ENCODE results near the gene ALPL.

Gene ALPL

GRCh38 chr1:21568809-21569385 is 59.7 kb downstream of the ALPL start:
- no peak for TF ChIP-seq ZNF274 (IDR thresholded peaks at IDR 0.05; ENCODE audit: low read depth, low read length)
- no peak overlapping the region for H3K4me3 ChIP-seq (ENCODE audit: low read length)

GRCh38 chr1:21569820-21570527 is 60.8 kb downstream of the ALPL start:
- H3K4me3 ChIP-seq (ENCODE audit: low read length), result no peak overlapping the region
- TF ChIP-seq ZNF274 (IDR thresholded peaks at IDR 0.05; ENCODE audit: low read depth, low read length), result no peak

GRCh38 chr1:21570528-21570875 is 61.3 kb downstream of the ALPL start:
- no peak for TF ChIP-seq ZNF274 (IDR thresholded peaks at IDR 0.05; ENCODE audit: low read depth, low read length)
- no peak overlapping the region for H3K4me3 ChIP-seq (ENCODE audit: low read length)

- H3K4me3 ChIP-seq (ENCODE audit: low read length), result no peak overlapping the region
- no peak for TF ChIP-seq ZNF274 (IDR thresholded peaks at IDR 0.05; ENCODE audit: low read depth, low read length)
These were observed 61.7 kb downstream of the ALPL start for GRCh38 chr1:21570885-21571284.

- H3K4me3 ChIP-seq (ENCODE audit: low read length), result no peak overlapping the region
- TF ChIP-seq ZNF274 (IDR thresholded peaks at IDR 0.05; ENCODE audit: low read depth, low read length), result no peak
These were observed 63.0 kb downstream of the ALPL start for GRCh38 chr1:21572221-21572620.

- no peak overlapping the region for H3K4me3 ChIP-seq (ENCODE audit: low read length)
- TF ChIP-seq ZNF274 (IDR thresholded peaks at IDR 0.05; ENCODE audit: low read depth, low read length), result no peak
These were observed 63.6 kb downstream of the ALPL start for GRCh38 chr1:21572735-21573277.

GRCh38 chr1:21573475-21573874 is 64.3 kb downstream of the ALPL start:
- no peak overlapping the region for H3K4me3 ChIP-seq (ENCODE audit: low read length)
- TF ChIP-seq ZNF274 (IDR thresholded peaks at IDR 0.05; ENCODE audit: low read depth, low read length), result no peak

- no peak overlapping the region for H3K4me3 ChIP-seq (ENCODE audit: low read length)
- TF ChIP-seq ZNF274 (IDR thresholded peaks at IDR 0.05; ENCODE audit: low read depth, low read length), result no peak
These were observed 64.8 kb downstream of the ALPL start for GRCh38 chr1:21573971-21574465.

- no peak for TF ChIP-seq ZNF274 (IDR thresholded peaks at IDR 0.05; ENCODE audit: low read depth, low read length)
- H3K4me3 ChIP-seq (ENCODE audit: low read length), result no peak overlapping the region
These were observed 65.4 kb downstream of the ALPL start for GRCh38 chr1:21574466-21575151.

GRCh38 chr1:21575351-21575942 is 66.2 kb downstream of the ALPL start:
- TF ChIP-seq ZNF274 (IDR thresholded peaks at IDR 0.05; ENCODE audit: low read depth, low read length), result no peak
- no peak overlapping the region for H3K4me3 ChIP-seq (ENCODE audit: low read length)

GRCh38 chr1:21576031-21576797 is 67.0 kb downstream of the ALPL start:
- no peak overlapping the region for H3K4me3 ChIP-seq (ENCODE audit: low read length)
- no peak for TF ChIP-seq ZNF274 (IDR thresholded peaks at IDR 0.05; ENCODE audit: low read depth, low read length)

GRCh38 chr1:21576798-21577187 is 67.6 kb downstream of the ALPL start:
- TF ChIP-seq ZNF274 (IDR thresholded peaks at IDR 0.05; ENCODE audit: low read depth, low read length), result no peak

GRCh38 chr1:21577324-21577723 is 68.1 kb downstream of the ALPL start:
- H3K4me3 ChIP-seq (ENCODE audit: low read length), result no peak overlapping the region
- no peak for TF ChIP-seq ZNF274 (IDR thresholded peaks at IDR 0.05; ENCODE audit: low read depth, low read length)

More at GRCh38 chr1:21576798-21577187, 67.6 kb downstream of the ALPL start:
- H3K4me3 ChIP-seq (ENCODE audit: low read length), result no peak overlapping the region

GRCh38 chr1:21577933-21578332 is 68.7 kb downstream of the ALPL start:
- no peak for TF ChIP-seq ZNF274 (IDR thresholded peaks at IDR 0.05; ENCODE audit: low read depth, low read length)
- no peak overlapping the region for H3K4me3 ChIP-seq (ENCODE audit: low read length)

Measured in GM08714 (cell line).